GM12878 (cell line): ENCODE results near the gene HHLA2. TPM values are rescaled to one million over a fixed set of nuclear protein-coding genes. Genes with fewer than 3 reads are reported as not detected.

Experiments used
- ATAC-seq: fragments of 200-7000 bp; cut with Tn5 transposase; 3 replicates; pipeline ENCODE4 v1.9.1; 2020; ENCODE audit warnings: mild to moderate bottlenecking, moderate library complexity
- BruUV-seq: library from RNA; stranded (reverse); fragments of 400-500 nt; replicated peaks from 2 replicates; lab custom pipeline; 2021; lab: Mats Ljungman, UMichigan
- CTCF ChIA-PET: fragments of 300-600 bp; sonication (Branson Sonifier 250); formaldehyde crosslinking; extraction: SDS; loops from one replicate; lab custom pipeline; 2021; ENCODE audit warnings: inconsistent platforms; lab: Yijun Ruan, JAX
- POLR2A ChIA-PET: fragments of 350-600 bp; formaldehyde crosslinking; extraction: SDS; loops from one replicate; lab custom pipeline; 2021; ENCODE audit warnings: inconsistent platforms; lab: Charles Lee
- RAD21 ChIA-PET: fragments of 300-600 bp; sonication (Branson Sonifier 250); formaldehyde crosslinking; loops from one replicate; lab custom pipeline; 2023; ENCODE audit warnings: antibody characterized with exemption; ENCODE audit not compliant: unreplicated experiment; lab: Charles Lee
- SMC1A ChIA-PET: fragments of 300-600 bp; sonication (Branson Sonifier 250); formaldehyde crosslinking; loops from one replicate; lab custom pipeline; 2023; ENCODE audit not compliant: unreplicated experiment, uncharacterized antibody; lab: Charles Lee
- DNase-seq: peaks from one replicate; pipeline ENCODE4 v3.0.0-alpha.2; 2011; ENCODE audit warnings: low read depth, low spot score
- FAIRE-seq: peaks from 3 replicates; lab custom pipeline; 2011; peaks lifted over from hg19 to GRCh38; lab: Jason Lieb, UNC
- H2AFZ ChIP-seq: 2 replicates; pipeline ENCODE4 v1.6.0; 2011; ENCODE audit warnings: low read depth, low read length, control low read depth; ENCODE audit not compliant: control insufficient read depth
- H3K27ac ChIP-seq: 2 replicates; pipeline ENCODE4 v1.5.1; 2011; ENCODE audit warnings: control low read depth; ENCODE audit not compliant: control insufficient read depth, insufficient read depth
- H3K27me3 ChIP-seq, 2 experiments: replicated peaks in 1 of 2; 2 replicates each; pipeline versions ENCODE4 v1.6.0 to v1.6.1; 2011; ENCODE audit warnings: low read length in 1 of 2; ENCODE audit not compliant: control insufficient read depth in 2 of 2, insufficient read depth in 2 of 2
- H3K36me3 ChIP-seq, 2 experiments: 2 replicates each; pipeline ENCODE4 v1.5.1; 2011; ENCODE audit warnings: low read length in 1 of 2; ENCODE audit not compliant: control insufficient read depth in 2 of 2, insufficient read depth in 2 of 2
- H3K4me1 ChIP-seq: 2 replicates; pipeline ENCODE4 v1.6.1; 2011; ENCODE audit warnings: mild to moderate bottlenecking, low read length, moderate library complexity, mixed read lengths; ENCODE audit not compliant: control insufficient read depth, insufficient read depth
- H3K4me2 ChIP-seq: 2 replicates; pipeline ENCODE4 v1.6.0; 2011; ENCODE audit warnings: control low read depth; ENCODE audit not compliant: control insufficient read depth, insufficient read depth
- H3K4me3 ChIP-seq: fragments of 200-600 bp; sonication (generic); 2 replicates; pipeline ENCODE4 v1.5.1; 2016
- H3K79me2 ChIP-seq: 2 replicates; pipeline ENCODE4 v1.6.0; 2011; ENCODE audit warnings: low read length; ENCODE audit not compliant: control insufficient read depth, insufficient read depth
- H3K9ac ChIP-seq: 2 replicates; pipeline ENCODE4 v1.8.0; 2011; ENCODE audit warnings: low read length, control low read depth, mixed read lengths; ENCODE audit not compliant: control insufficient read depth, insufficient read depth
- H3K9me3 ChIP-seq: replicated peaks from 3 replicates; pipeline ENCODE4 v1.5.1; 2011; ENCODE audit warnings: mild to moderate bottlenecking, low read length; ENCODE audit not compliant: control insufficient read depth, insufficient read depth
- H4K20me1 ChIP-seq: 2 replicates; pipeline ENCODE4 v1.6.0; 2011; ENCODE audit not compliant: control insufficient read depth, insufficient read depth
- HCFC1 ChIP-seq: fragments of 150-350 bp; IDR thresholded peaks from 2 replicates; pipeline ENCODE4 v1.6.1; 2014; ENCODE audit warnings: low read length
- LARP7 ChIP-seq: fragments of 450-650 bp; IDR thresholded peaks from 2 replicates; pipeline ENCODE4 v1.6.1; 2017; ENCODE audit warnings: mild to moderate bottlenecking
- MEF2A ChIP-seq: IDR thresholded peaks from 2 replicates; pipeline ENCODE4 v1.6.1; 2011; ENCODE audit warnings: low read depth, mild to moderate bottlenecking, low read length, moderate library complexity; ENCODE audit not compliant: insufficient read depth
- MEF2B ChIP-seq: fragments of 450-650 bp; IDR thresholded peaks from 2 replicates; pipeline ENCODE4 v1.6.1; 2018; ENCODE audit warnings: mild to moderate bottlenecking, moderate library complexity; ENCODE audit not compliant: partially characterized antibody, poor library complexity, severe bottlenecking
- NR2F1 ChIP-seq: fragments of 450-650 bp; conservative IDR thresholded peaks from 2 replicates; pipeline ENCODE4 v1.6.1; 2017; ENCODE audit warnings: mild to moderate bottlenecking
- PAX8 ChIP-seq: fragments of 450-650 bp; IDR thresholded peaks from 2 replicates; pipeline ENCODE4 v1.6.1; 2017; ENCODE audit warnings: mild to moderate bottlenecking, moderate library complexity
- RFX5 ChIP-seq: IDR thresholded peaks from 2 replicates; pipeline ENCODE4 v1.6.1; 2011; ENCODE audit warnings: low read depth, low read length, improper control_type of control experiment
- SMAD1 ChIP-seq: fragments of 450-650 bp; IDR thresholded peaks from 2 replicates; pipeline ENCODE4 v1.6.1; 2018; ENCODE audit warnings: mild to moderate bottlenecking, low read depth; ENCODE audit not compliant: partially characterized antibody
- TCF7 ChIP-seq: IDR thresholded peaks from 2 replicates; pipeline ENCODE4 v1.6.1; 2014; ENCODE audit warnings: antibody characterized with exemption, borderline replicate concordance
- ZNF274 ChIP-seq: IDR thresholded peaks from one replicate; pipeline ENCODE4 v1.8.0; 2011; ENCODE audit not compliant: insufficient read length, insufficient read depth
- ZZZ3 ChIP-seq: IDR thresholded peaks from 2 replicates; pipeline ENCODE4 v1.6.1; 2011; ENCODE audit warnings: low read depth; ENCODE audit not compliant: control insufficient read depth, insufficient read length
- WGBS: methylation state at CpG from one replicate; pipeline ENCODE4 v1.1.6; 2016; ENCODE audit warnings: low lambda C conversion rate; ENCODE audit not compliant: insufficient replicate concordance, insufficient coverage; ENCODE audit errors: missing lambda C conversion rate; 5-methylcytosine and 5-hydroxymethylcytosine counted together
- in situ Hi-C: fragments of 300-500 bp; cut with MboI; formaldehyde crosslinking; loops from 9 replicates; pipeline ENCODE4 v1.14.3; 2018; ENCODE audit warnings: mixed read lengths
- intact Hi-C: fragments of 100-400 bp; cut with micrococcal nuclease; formaldehyde crosslinking; loops from one replicate; pipeline ENCODE4 v1.14.2; 2022; ENCODE audit not compliant: unreplicated experiment
- polyA plus RNA-seq, 11 experiments: library from polyadenylated mRNA; depleted of rRNA in 4 of 11; unstranded in 6 of 11; stranded (reverse) in 5 of 11; fragments of >200 nt; fragmentation: Nextera tagmentation in 4 of 11; fragmentation: Illumina TruSeq in 1 of 11; extraction: Ambion mirVana in 4 of 11; extraction: Trizol in 1 of 11; gene quantifications; 1 replicate in 1 of 11; 2 replicates in 10 of 11; pipeline versions ENCODE4 v1.2.1 to v1.2.3, GENCODE V29; 2011 to 2016; ENCODE audit warnings: inconsistent platforms in 2 of 11, missing spikeins in 2 of 11, low read depth in 1 of 11
- total RNA-seq, 4 experiments: library from RNA; depleted of rRNA in 3 of 4; stranded (reverse); fragments of >200 nt in 3 of 4; fragmentation: Illumina TruSeq in 1 of 4; extraction: Trizol in 1 of 4; gene quantifications; 2 replicates each; pipeline versions ENCODE4 v1.2.1 to v1.2.3, GENCODE V29; 2013 to 2021
- TF ChIP-seq, protein P1 (sequence below): fragments of 450-650 bp; IDR thresholded peaks from 2 replicates; pipeline ENCODE4 v1.6.1; 2016; ENCODE audit warnings: mild to moderate bottlenecking, moderate library complexity, borderline replicate concordance
- TF ChIP-seq, protein P2 (sequence below): IDR thresholded peaks from 2 replicates; pipeline ENCODE4 v1.6.1; 2012; ENCODE audit warnings: mild to moderate bottlenecking, low read depth, low read length

The HHLA2 gene
- total and polyA plus RNA-seq, 10 of the 15 experiments (the other 5 are each of a cell fraction or from before 2014, with no cell fraction given) = 0.11 to 1.3 (median 0.28) TPM; not detected in 1

DNA sequence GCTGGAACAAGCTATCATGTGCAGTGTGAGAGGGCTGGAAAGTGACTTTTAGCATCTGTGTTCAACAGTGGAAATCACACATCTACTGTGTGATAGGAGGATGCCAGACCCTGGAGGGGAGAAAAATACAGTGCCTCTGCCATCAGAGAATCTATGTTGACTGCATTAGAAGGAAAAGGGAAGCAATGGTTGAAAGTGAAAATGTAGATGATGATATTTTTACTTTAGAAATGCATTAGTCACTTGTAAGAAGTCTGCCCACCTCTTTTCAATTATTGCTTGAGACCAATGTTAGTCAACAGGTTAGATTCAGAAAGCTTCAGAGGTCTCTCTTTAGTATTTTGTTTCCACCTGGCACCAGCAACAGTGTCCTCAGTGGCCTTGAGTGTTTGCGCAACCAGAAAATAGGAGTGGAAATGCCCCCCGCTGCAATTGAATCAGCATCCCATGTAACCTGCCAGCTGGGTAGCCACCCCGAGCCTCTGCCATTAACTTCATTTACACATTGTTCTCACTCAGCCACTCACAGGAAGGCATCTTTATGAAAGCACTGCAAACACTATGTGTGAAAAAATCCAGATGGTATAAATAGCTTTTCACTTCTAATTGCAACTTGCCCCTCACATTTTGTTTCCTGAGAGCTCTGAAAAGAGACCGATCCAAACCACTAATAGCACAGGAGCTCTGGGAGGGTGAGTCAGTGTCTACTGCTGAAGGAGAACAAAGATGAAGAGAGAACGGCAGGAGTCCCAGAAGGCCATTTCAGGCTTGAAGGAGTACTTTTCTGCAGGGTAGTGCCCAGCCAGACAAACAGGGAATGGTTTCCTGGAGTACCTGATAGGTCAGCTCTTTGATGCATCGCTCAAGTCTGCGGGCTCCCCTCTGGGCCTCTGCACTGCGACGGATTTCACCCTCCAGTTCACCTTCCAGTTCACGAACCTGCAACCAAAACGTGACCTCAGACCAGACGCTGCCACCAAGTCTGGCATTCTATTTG is 92.1 kb downstream of the HHLA2 start (continued):
- TF ChIP-seq, protein P1, sequence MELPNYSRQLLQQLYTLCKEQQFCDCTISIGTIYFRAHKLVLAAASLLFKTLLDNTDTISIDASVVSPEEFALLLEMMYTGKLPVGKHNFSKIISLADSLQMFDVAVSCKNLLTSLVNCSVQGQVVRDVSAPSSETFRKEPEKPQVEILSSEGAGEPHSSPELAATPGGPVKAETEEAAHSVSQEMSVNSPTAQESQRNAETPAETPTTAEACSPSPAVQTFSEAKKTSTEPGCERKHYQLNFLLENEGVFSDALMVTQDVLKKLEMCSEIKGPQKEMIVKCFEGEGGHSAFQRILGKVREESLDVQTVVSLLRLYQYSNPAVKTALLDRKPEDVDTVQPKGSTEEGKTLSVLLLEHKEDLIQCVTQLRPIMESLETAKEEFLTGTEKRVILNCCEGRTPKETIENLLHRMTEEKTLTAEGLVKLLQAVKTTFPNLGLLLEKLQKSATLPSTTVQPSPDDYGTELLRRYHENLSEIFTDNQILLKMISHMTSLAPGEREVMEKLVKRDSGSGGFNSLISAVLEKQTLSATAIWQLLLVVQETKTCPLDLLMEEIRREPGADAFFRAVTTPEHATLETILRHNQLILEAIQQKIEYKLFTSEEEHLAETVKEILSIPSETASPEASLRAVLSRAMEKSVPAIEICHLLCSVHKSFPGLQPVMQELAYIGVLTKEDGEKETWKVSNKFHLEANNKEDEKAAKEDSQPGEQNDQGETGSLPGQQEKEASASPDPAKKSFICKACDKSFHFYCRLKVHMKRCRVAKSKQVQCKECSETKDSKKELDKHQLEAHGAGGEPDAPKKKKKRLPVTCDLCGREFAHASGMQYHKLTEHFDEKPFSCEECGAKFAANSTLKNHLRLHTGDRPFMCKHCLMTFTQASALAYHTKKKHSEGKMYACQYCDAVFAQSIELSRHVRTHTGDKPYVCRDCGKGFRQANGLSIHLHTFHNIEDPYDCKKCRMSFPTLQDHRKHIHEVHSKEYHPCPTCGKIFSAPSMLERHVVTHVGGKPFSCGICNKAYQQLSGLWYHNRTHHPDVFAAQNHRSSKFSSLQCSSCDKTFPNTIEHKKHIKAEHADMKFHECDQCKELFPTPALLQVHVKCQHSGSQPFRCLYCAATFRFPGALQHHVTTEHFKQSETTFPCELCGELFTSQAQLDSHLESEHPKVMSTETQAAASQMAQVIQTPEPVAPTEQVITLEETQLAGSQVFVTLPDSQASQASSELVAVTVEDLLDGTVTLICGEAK = no peak
- peak; percentile 74 for TF ChIP-seq MEF2A

DNA sequence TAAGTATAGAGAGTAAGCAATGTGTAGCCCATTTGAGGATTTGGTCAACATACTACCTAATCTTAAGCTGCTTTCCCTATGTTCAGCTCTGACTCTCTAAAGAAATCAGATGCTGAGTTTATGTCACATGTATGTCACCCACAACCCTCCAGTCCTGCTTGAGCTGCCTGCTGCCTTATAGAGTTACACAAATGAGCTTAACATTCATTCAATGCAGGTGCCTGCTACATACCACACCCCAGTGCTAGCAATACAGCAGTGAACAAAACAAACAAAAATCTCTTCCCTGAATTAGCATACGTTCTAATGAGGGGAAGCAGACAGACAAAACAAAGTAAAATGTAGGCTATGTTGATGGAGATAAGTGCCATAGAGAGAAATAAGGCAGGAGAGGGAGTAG is 93.0 kb downstream of the HHLA2 start:
- no peaks in the 10 kb centered on the region for H3K9me3 ChIP-seq
- no peak overlapping the region; the same call in 1 of the 2 replicates for H3K27ac ChIP-seq
- 0 out of 2 replicates have a peak overlapping the region, but pooled peaks have one; percentile 11 for H3K4me3 ChIP-seq
- H3K36me3 ChIP-seq = no peaks in the 10 kb centered on the region
- H3K9ac ChIP-seq = no peak overlapping the region
- DNase-seq (no peak), FAIRE-seq (no peak), ATAC-seq (peak; percentile 15)
- H3K27me3 ChIP-seq = no peaks in the 10 kb centered on the region
- SMC1A ChIA-PET = interaction anchor here (1.0 to 7.0 kb wide), 7 partner anchors 9 to 531 kb away, joined by 3 to 59 read pairs (median 6); no protein-coding TSS in a partner anchor
- CTCF ChIA-PET = interaction anchor here (0.8 to 1.6 kb wide), 4 partner anchors 16 to 98 kb away, joined by 3 to 10 read pairs (median 4); no protein-coding TSS in a partner anchor
- intact Hi-C loops = loop anchor here (2.0 to 5.0 kb wide), 3 partner anchors 97 to 302 kb away; partner anchors contain the start of gene IFT57
- POLR2A ChIA-PET = interaction anchor here (0.5 kb wide), 1 partner anchor 204 kb away, joined by 5 read pairs; no protein-coding TSS in a partner anchor
- in situ Hi-C loops = no loop called here
- no peaks in the 10 kb centered on the region for H4K20me1 ChIP-seq
- BruUV-seq = no TSS peak
- WGBS = 67% methylated on average over 1 of the region's 1 CpG
- H3K4me1 ChIP-seq = peaks cover 33% of the 10 kb centered on the region
- peak overlapping the region; percentile 35; the same call in 1 of the 2 replicates for H2AFZ ChIP-seq
- H3K4me2 ChIP-seq = peak overlapping the region; percentile 87
- RAD21 ChIA-PET = interaction anchor here (1.4 to 2.9 kb wide), 4 partner anchors 13 to 265 kb away, joined by 3 to 17 read pairs (median 8); no protein-coding TSS in a partner anchor
- no peaks in the 10 kb centered on the region for H3K79me2 ChIP-seq
- TF ChIP-seq RFX5 = no peak
- no peak for TF ChIP-seq NR2F1
- TF ChIP-seq SMAD1 = no peak
- no peak for TF ChIP-seq TCF7
- TF ChIP-seq ZNF274 = no peak
- no peak for TF ChIP-seq MEF2B
- TF ChIP-seq ZZZ3 = no peak
- no peak for TF ChIP-seq LARP7
- TF ChIP-seq PAX8 = no peak
- TF ChIP-seq HCFC1 = no peak
- TF ChIP-seq, protein P2, sequence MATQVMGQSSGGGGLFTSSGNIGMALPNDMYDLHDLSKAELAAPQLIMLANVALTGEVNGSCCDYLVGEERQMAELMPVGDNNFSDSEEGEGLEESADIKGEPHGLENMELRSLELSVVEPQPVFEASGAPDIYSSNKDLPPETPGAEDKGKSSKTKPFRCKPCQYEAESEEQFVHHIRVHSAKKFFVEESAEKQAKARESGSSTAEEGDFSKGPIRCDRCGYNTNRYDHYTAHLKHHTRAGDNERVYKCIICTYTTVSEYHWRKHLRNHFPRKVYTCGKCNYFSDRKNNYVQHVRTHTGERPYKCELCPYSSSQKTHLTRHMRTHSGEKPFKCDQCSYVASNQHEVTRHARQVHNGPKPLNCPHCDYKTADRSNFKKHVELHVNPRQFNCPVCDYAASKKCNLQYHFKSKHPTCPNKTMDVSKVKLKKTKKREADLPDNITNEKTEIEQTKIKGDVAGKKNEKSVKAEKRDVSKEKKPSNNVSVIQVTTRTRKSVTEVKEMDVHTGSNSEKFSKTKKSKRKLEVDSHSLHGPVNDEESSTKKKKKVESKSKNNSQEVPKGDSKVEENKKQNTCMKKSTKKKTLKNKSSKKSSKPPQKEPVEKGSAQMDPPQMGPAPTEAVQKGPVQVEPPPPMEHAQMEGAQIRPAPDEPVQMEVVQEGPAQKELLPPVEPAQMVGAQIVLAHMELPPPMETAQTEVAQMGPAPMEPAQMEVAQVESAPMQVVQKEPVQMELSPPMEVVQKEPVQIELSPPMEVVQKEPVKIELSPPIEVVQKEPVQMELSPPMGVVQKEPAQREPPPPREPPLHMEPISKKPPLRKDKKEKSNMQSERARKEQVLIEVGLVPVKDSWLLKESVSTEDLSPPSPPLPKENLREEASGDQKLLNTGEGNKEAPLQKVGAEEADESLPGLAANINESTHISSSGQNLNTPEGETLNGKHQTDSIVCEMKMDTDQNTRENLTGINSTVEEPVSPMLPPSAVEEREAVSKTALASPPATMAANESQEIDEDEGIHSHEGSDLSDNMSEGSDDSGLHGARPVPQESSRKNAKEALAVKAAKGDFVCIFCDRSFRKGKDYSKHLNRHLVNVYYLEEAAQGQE = no peak
